Measurements from ENCODE around the gene SMIM45.

DNA sequence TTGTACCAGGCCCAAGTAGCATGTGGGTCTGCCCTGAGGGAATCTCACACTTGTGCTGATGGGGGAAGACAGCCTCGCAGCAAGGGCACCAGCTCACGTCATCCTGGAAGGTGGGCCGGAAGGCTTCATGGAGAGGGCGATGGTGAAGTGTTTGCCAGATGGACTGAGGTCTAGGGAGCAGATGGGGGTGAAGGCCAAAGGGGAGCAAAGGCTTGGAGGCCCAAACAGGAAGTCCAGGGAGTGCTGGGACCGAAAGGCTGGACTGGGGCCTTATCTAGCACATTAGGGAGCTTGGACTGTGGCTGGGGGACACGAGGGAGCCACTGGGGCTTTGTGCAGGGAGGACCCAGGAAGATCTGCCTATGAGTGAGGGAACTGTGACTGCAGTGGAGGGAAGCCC is 24.1 kb upstream of the SMIM45 start:
- TF ChIP-seq, protein P1, sequence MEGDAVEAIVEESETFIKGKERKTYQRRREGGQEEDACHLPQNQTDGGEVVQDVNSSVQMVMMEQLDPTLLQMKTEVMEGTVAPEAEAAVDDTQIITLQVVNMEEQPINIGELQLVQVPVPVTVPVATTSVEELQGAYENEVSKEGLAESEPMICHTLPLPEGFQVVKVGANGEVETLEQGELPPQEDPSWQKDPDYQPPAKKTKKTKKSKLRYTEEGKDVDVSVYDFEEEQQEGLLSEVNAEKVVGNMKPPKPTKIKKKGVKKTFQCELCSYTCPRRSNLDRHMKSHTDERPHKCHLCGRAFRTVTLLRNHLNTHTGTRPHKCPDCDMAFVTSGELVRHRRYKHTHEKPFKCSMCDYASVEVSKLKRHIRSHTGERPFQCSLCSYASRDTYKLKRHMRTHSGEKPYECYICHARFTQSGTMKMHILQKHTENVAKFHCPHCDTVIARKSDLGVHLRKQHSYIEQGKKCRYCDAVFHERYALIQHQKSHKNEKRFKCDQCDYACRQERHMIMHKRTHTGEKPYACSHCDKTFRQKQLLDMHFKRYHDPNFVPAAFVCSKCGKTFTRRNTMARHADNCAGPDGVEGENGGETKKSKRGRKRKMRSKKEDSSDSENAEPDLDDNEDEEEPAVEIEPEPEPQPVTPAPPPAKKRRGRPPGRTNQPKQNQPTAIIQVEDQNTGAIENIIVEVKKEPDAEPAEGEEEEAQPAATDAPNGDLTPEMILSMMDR (IDR thresholded peaks at IDR 0.05), result no peak
- no peak for TF ChIP-seq POLR2A (IDR thresholded peaks at IDR 0.05)
